ENCODE data around the gene CD53.
"Not testable (repeated sequence)": the region's sequence is repeated elsewhere in the genome, so short reads cannot be mapped to it uniquely, and the experiment has no call there.

The CD53 gene

GRCh38 chr1:110916669-110917306 is 43.8 kb downstream of the CD53 start:
- DNase-seq: no peak

GRCh38 chr1:110918016-110918415 is 45.1 kb downstream of the CD53 start:
- DNase-seq: no peak

- no peak for DNase-seq
These were observed 49.0 kb downstream of the CD53 start for GRCh38 chr1:110921953-110922352.

- no peak for DNase-seq
These were observed 54.6 kb downstream of the CD53 start for GRCh38 chr1:110927484-110928075.

- no peak for DNase-seq
These were observed 55.2 kb downstream of the CD53 start for GRCh38 chr1:110928191-110928590.

GRCh38 chr1:110928904-110929303 is 56.0 kb downstream of the CD53 start:
- DNase-seq: no peak

GRCh38 chr1:110931097-110931496 is 58.1 kb downstream of the CD53 start:
- DNase-seq: not testable (repeated sequence)

- DNase-seq: no peak
These were observed 63.6 kb downstream of the CD53 start for GRCh38 chr1:110936567-110936966.

- no peak for DNase-seq
These were observed 71.9 kb downstream of the CD53 start for GRCh38 chr1:110944806-110945205.

- no peak for DNase-seq
These were observed 72.7 kb downstream of the CD53 start for GRCh38 chr1:110945626-110946025.

GRCh38 chr1:110948038-110948810 is 75.3 kb downstream of the CD53 start:
- no peak for DNase-seq
